ENCODE data around the gene BCAP29.

BCAP29 gene

GRCh38 chr7:107544848-107545591 lies 35.0 kb upstream of the BCAP29 start:
- no peak overlapping the region for H3K27ac ChIP-seq
- DNase-seq (ENCODE audit: low spot score), result no peak
- ChIA-PET CTCF (no interaction called here), POLR2A (ENCODE audit: low non-redundant PET) (no interaction called here)
- no peak for TF ChIP-seq CTCF (conservative IDR thresholded peaks at IDR 0.05; ENCODE audit: low read depth)

- ChIA-PET CTCF (no interaction called here), POLR2A (ENCODE audit: low non-redundant PET) (no interaction called here)
- H3K27ac ChIP-seq, result no peak overlapping the region
- no peak for DNase-seq (ENCODE audit: low spot score)
- TF ChIP-seq CTCF (conservative IDR thresholded peaks at IDR 0.05; ENCODE audit: low read depth), result no peak
Measured at GRCh38 chr7:107551936-107552335, 28.1 kb upstream of the BCAP29 start.

GRCh38 chr7:107555893-107556292 lies 24.2 kb upstream of the BCAP29 start:
- POLR2A ChIA-PET (ENCODE audit: low non-redundant PET), result no interaction called here
- CTCF ChIA-PET, result no interaction called here

GRCh38 chr7:107559864-107560263 lies 20.2 kb upstream of the BCAP29 start:
- CTCF ChIA-PET, result no interaction called here
- no peak for DNase-seq (ENCODE audit: low spot score)

More at GRCh38 chr7:107555893-107556292, 24.2 kb upstream of the BCAP29 start:
- no peak overlapping the region for H3K27ac ChIP-seq
- TF ChIP-seq CTCF (conservative IDR thresholded peaks at IDR 0.05; ENCODE audit: low read depth), result no peak
- no peak for DNase-seq (ENCODE audit: low spot score)

GRCh38 chr7:107560898-107561516 lies 19.0 kb upstream of the BCAP29 start:
- CTCF ChIA-PET, result interaction anchor here (0.5 kb wide), 1 partner anchor 40 kb away, joined by 3 read pairs; no protein-coding TSS in a partner anchor
- DNase-seq (ENCODE audit: low spot score), result peak; percentile 68
- peak overlapping the region; percentile 63 for H3K27ac ChIP-seq
- TF ChIP-seq CTCF (conservative IDR thresholded peaks at IDR 0.05; ENCODE audit: low read depth), result no peak
- POLR2A ChIA-PET (ENCODE audit: low non-redundant PET), result no interaction called here

More at GRCh38 chr7:107559864-107560263, 20.2 kb upstream of the BCAP29 start:
- POLR2A ChIA-PET (ENCODE audit: low non-redundant PET), result no interaction called here
- no peak overlapping the region for H3K27ac ChIP-seq
- TF ChIP-seq CTCF (conservative IDR thresholded peaks at IDR 0.05; ENCODE audit: low read depth), result no peak

GRCh38 chr7:107563081-107563774 lies 16.8 kb upstream of the BCAP29 start:
- no peak for DNase-seq (ENCODE audit: low spot score)
- ChIA-PET CTCF (interaction anchor here (0.7 kb wide), 1 partner anchor 214 kb away, joined by 8 read pairs; no protein-coding TSS in a partner anchor), POLR2A (ENCODE audit: low non-redundant PET) (interaction anchor here (0.6 kb wide), 1 partner anchor 349 kb away, joined by 8 read pairs; no protein-coding TSS in a partner anchor)
- TF ChIP-seq CTCF (conservative IDR thresholded peaks at IDR 0.05; ENCODE audit: low read depth), result no peak
- peak overlapping the region; percentile 90 for H3K27ac ChIP-seq
